Neural cell (in vitro differentiated cells): ENCODE measurements around the gene PDE10A. TPM values are rescaled to one million over a fixed set of nuclear protein-coding genes. Genes with fewer than 3 reads are reported as not detected.

Experiments
- H2AFZ ChIP-seq: fragments of 200-600, 300-800 bp; sonication (generic), shearing (Covaris generic); 2 replicates; pipeline ENCODE4 v1.6.0; 2014; ENCODE audit warnings: low read depth, mild to moderate bottlenecking, antibody characterized with exemption, low read length, moderate library complexity
- H3F3A ChIP-seq: fragments of 200-600 bp; shearing (Covaris generic); 2 replicates; pipeline ENCODE4 v1.6.1; 2016; ENCODE audit warnings: mild to moderate bottlenecking, moderate library complexity, mixed read lengths, antibody characterized with exemption, low read length; ENCODE audit not compliant: insufficient read depth, poor library complexity, severe bottlenecking
- H3K27ac ChIP-seq: fragments of 200-600, 300-800 bp; sonication (generic), shearing (Covaris generic); 2 replicates; pipeline ENCODE4 v1.5.1; 2014; ENCODE audit warnings: mild to moderate bottlenecking, low read length, moderate library complexity
- H3K27me3 ChIP-seq: fragments of 300-800, 200-600 bp; sonication (generic), shearing (Covaris generic); 2 replicates; pipeline ENCODE4 v1.6.0; 2014; ENCODE audit warnings: mild to moderate bottlenecking, low read depth, low read length, moderate library complexity; ENCODE audit not compliant: insufficient read depth
- H3K36me3 ChIP-seq: fragments of 300-800, 200-600 bp; sonication (generic), shearing (Covaris generic); 2 replicates; pipeline ENCODE4 v1.5.1; 2014; ENCODE audit warnings: mild to moderate bottlenecking, antibody characterized with exemption, low read length, moderate library complexity; ENCODE audit not compliant: insufficient read depth
- H3K4me2 ChIP-seq: fragments of 300-800, 200-600 bp; sonication (generic), shearing (Covaris generic); 2 replicates; pipeline ENCODE4 v1.6.0; 2014; ENCODE audit warnings: mild to moderate bottlenecking, low read length
- H3K4me3 ChIP-seq: fragments of 300-800, 200-600 bp; sonication (generic), shearing (Covaris generic); 2 replicates; pipeline ENCODE4 v1.5.1; 2014; ENCODE audit warnings: mild to moderate bottlenecking, low read length, moderate library complexity
- H3K79me2 ChIP-seq: fragments of 200-600 bp; shearing (Covaris generic); replicated peaks from 2 replicates; pipeline ENCODE4 v1.6.0; 2014; ENCODE audit warnings: mild to moderate bottlenecking, low read length, moderate library complexity; ENCODE audit not compliant: insufficient read depth
- H3K9ac ChIP-seq: fragments of 300-800, 200-600 bp; sonication (generic), shearing (Covaris generic); 2 replicates; pipeline ENCODE4 v1.6.1; 2016; ENCODE audit warnings: mild to moderate bottlenecking, low read length, mixed read lengths
- H3K9me2 ChIP-seq: fragments of 200-600 bp; shearing (Covaris generic); 2 replicates; pipeline ENCODE4 v1.6.1; 2016; ENCODE audit warnings: mild to moderate bottlenecking, low read length, mixed read lengths; ENCODE audit not compliant: insufficient read depth
- H3K9me3 ChIP-seq: fragments of 200-600, 300-800 bp; sonication (generic), shearing (Covaris generic); 2 replicates; pipeline ENCODE4 v1.6.1; 2016; ENCODE audit warnings: mild to moderate bottlenecking, mixed run types, low read length, moderate library complexity, mixed read lengths
- H4K20me1 ChIP-seq: fragments of 200-600 bp; shearing (Covaris generic); 2 replicates; pipeline ENCODE4 v1.6.1; 2016; ENCODE audit warnings: mild to moderate bottlenecking, mixed run types; ENCODE audit not compliant: insufficient read depth
- CTCF ChIP-seq: fragments of 450-650 bp; IDR thresholded peaks from 2 replicates; pipeline ENCODE4 v1.5.1; 2014; ENCODE audit warnings: antibody characterized with exemption, mild to moderate bottlenecking, moderate library complexity; ENCODE audit not compliant: poor library complexity, severe bottlenecking
- EP300 ChIP-seq: fragments of 450-650 bp; conservative IDR thresholded peaks from 2 replicates; pipeline ENCODE4 v1.6.1; 2014; ENCODE audit warnings: antibody characterized with exemption, mild to moderate bottlenecking, moderate library complexity; ENCODE audit not compliant: poor library complexity, severe bottlenecking
- EZH2 ChIP-seq: fragments of 200-600, 300-800 bp; shearing (Covaris generic), sonication (generic); IDR thresholded peaks from 2 replicates; pipeline ENCODE4 v1.6.1; 2014; ENCODE audit warnings: antibody characterized with exemption, low read length, borderline replicate concordance, mild to moderate bottlenecking; ENCODE audit not compliant: insufficient read depth, poor library complexity, severe bottlenecking
- MXI1 ChIP-seq: fragments of 450-650 bp; conservative IDR thresholded peaks from 2 replicates; pipeline ENCODE4 v1.6.1; 2014; ENCODE audit warnings: antibody characterized with exemption, mild to moderate bottlenecking; ENCODE audit not compliant: poor library complexity, severe bottlenecking
- POLR2AphosphoS5 ChIP-seq: IDR thresholded peaks from 2 replicates; pipeline ENCODE4 v1.6.1; 2012
- RAD21 ChIP-seq: fragments of 450-650 bp; conservative IDR thresholded peaks from 2 replicates; pipeline ENCODE4 v1.6.1; 2014; ENCODE audit warnings: antibody characterized with exemption, mild to moderate bottlenecking, moderate library complexity
- SMC3 ChIP-seq: fragments of 450-650 bp; conservative IDR thresholded peaks from 2 replicates; pipeline ENCODE4 v1.6.1; 2014; ENCODE audit warnings: antibody characterized with exemption, mild to moderate bottlenecking, moderate library complexity; ENCODE audit not compliant: poor library complexity
- TAF1 ChIP-seq: IDR thresholded peaks from 2 replicates; pipeline ENCODE4 v1.6.1; 2012; ENCODE audit warnings: low read depth
- polyA plus RNA-seq: library from polyadenylated mRNA; depleted of rRNA; stranded (reverse); fragments of >200 nt; gene quantifications from 2 replicates; pipeline ENCODE4 v1.2.3, GENCODE V29; 2014
- TF ChIP-seq, protein P1 (sequence below): IDR thresholded peaks from 2 replicates; pipeline ENCODE4 v1.6.1; 2012; ENCODE audit warnings: borderline replicate concordance

PDE10A gene
- polyA plus RNA-seq, 1 donor from 2014 or later, result 52.4 TPM

- Histone ChIP-seq H3K27me3 (peaks cover 29% of the 10 kb centered on the region), H3F3A (peaks cover 12% of the 10 kb centered on the region), H3K4me3 (peak overlapping the region; percentile 99), H3K36me3 (no peaks in the 10 kb centered on the region), H3K9me2 (no peaks in the 10 kb centered on the region), H3K27ac (peak overlapping the region; percentile 88), H3K79me2 (peaks cover 56% of the 10 kb centered on the region), H3K4me2 (peak overlapping the region; percentile 46), H4K20me1 (no peaks in the 10 kb centered on the region), H2AFZ (peak overlapping the region; percentile 85), H3K9ac (peak overlapping the region; percentile 95), H3K9me3 (no peaks in the 10 kb centered on the region)
- TF ChIP-seq CTCF (no peak), MXI1 (peak; percentile 38), EP300 (peak; percentile 14), TAF1 (peak; percentile 29), POLR2AphosphoS5 (peak; percentile 66), SMC3 (no peak)
- TF ChIP-seq, protein P1, sequence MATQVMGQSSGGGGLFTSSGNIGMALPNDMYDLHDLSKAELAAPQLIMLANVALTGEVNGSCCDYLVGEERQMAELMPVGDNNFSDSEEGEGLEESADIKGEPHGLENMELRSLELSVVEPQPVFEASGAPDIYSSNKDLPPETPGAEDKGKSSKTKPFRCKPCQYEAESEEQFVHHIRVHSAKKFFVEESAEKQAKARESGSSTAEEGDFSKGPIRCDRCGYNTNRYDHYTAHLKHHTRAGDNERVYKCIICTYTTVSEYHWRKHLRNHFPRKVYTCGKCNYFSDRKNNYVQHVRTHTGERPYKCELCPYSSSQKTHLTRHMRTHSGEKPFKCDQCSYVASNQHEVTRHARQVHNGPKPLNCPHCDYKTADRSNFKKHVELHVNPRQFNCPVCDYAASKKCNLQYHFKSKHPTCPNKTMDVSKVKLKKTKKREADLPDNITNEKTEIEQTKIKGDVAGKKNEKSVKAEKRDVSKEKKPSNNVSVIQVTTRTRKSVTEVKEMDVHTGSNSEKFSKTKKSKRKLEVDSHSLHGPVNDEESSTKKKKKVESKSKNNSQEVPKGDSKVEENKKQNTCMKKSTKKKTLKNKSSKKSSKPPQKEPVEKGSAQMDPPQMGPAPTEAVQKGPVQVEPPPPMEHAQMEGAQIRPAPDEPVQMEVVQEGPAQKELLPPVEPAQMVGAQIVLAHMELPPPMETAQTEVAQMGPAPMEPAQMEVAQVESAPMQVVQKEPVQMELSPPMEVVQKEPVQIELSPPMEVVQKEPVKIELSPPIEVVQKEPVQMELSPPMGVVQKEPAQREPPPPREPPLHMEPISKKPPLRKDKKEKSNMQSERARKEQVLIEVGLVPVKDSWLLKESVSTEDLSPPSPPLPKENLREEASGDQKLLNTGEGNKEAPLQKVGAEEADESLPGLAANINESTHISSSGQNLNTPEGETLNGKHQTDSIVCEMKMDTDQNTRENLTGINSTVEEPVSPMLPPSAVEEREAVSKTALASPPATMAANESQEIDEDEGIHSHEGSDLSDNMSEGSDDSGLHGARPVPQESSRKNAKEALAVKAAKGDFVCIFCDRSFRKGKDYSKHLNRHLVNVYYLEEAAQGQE, result peak; percentile 7
Observed at GRCh38 chr6:165660857-165661663, 2.0 kb downstream of the PDE10A start.

DNA sequence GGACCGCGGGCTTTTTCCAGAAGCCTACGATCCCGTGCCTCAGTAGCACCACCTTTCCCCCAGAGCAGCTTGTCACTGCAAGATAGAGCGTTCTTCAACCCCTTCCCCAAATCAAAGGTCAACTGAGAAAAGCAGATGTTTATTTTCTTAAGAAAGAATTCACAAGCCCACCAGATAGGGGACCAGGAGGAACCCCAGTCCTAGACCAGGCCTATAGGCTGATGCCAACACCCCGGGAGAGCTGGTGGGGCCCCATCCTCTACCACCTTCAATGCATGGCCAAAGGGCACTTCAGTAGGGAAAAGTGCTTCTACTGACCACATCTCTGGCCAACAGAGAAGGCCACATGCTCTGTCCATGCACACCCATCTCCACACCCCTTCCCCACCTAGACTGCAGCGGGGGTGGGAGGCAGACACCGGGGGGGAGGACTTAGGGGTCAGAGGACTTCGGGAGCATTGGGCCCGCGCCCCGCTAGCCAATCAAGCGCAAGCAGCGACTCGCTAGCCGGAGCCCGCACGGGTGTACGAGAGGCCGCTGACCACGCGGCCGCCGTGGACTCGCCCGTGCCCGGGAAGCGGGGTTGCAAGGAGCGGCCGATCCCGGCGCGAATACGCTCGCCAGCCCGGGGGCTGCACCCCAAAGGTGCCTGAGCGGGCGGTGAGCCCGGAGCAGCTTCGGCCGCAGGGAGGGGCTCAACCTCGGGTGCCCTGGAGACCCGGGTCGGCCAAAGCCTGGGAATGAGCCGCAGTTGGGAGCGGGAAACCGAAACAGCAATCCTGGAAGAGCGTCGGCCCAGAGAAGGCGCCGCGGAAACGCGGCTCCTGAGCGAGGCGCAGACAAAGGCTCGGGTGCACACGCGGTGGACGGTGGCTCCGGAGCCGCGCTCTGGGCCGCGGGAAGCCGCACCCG lies 2.8 kb downstream of the PDE10A start:
- H3K27ac ChIP-seq, result peak overlapping the region; percentile 88
- peaks cover 8% of the 10 kb centered on the region for H3F3A ChIP-seq
- H2AFZ ChIP-seq, result peak overlapping the region; percentile 85
- H3K9ac ChIP-seq, result peak overlapping the region; percentile 95
- H3K9me2 ChIP-seq, result no peaks in the 10 kb centered on the region
- H3K9me3 ChIP-seq, result no peaks in the 10 kb centered on the region
- H3K4me2 ChIP-seq, result peak overlapping the region; percentile 85
- TF ChIP-seq RAD21 (peak; percentile 19), TAF1 (no peak), EZH2 (no peak), EP300 (no peak), POLR2AphosphoS5 (no peak), CTCF (no peak), SMC3 (no peak), MXI1 (peak; percentile 41)
- TF ChIP-seq, protein P1, result no peak
- H3K4me3 ChIP-seq, result peak overlapping the region; percentile 99
- no peaks in the 10 kb centered on the region for H3K36me3 ChIP-seq
- H4K20me1 ChIP-seq, result no peaks in the 10 kb centered on the region
- peaks cover 64% of the 10 kb centered on the region for H3K79me2 ChIP-seq
- peaks cover 21% of the 10 kb centered on the region for H3K27me3 ChIP-seq
